IPS-NIHi11 (cell line): ENCODE data around the gene PNPLA6.

Experiments used
- DNase-seq: peaks from one replicate; pipeline ENCODE4 v3.0.0; 2012; ENCODE audit warnings: mixed read lengths, low spot score

PNPLA6 gene

GRCh38 chr19:7602935-7603497 is 67.5 kb downstream of the PNPLA6 start:
- no peak for DNase-seq

GRCh38 chr19:7603919-7604318 is 68.4 kb downstream of the PNPLA6 start:
- DNase-seq, result no peak

DNA sequence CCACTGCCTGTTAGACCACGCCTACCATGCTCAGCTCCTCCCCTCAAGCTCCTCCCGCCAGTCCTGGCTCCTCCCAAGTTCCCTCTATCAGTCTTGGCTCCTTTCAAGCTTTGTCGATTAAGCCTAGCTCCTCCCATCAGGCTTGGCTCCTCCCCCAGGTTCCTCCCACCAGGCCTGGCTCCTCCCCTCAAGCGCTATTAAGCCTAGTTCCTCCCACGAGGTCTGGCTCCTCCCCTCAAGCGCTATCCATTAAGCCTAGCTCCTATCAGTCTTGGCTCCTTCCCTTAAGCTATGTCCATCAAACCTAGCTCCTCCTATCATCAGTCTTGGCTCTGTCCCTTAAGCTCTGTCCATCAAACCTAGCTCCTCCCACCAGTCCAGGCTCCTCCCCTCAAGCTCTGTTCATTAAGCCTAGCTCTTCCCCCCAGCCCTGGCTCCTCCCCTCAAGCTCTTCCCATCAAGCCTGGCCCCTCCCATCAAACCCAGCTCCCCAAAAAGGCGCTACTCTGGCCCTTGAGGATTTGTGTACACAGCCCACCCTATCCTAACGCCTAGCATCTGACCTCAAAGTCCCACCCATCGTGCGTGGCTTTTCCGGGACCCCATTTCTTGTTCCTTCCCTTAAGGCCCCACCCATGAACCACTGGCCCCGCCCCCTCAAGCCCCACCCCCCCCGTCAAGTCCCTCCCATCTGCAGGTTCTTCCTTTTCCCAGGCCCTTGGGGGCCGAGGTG is 70.1 kb downstream of the PNPLA6 start:
- peak; percentile 83 for DNase-seq

DNA sequence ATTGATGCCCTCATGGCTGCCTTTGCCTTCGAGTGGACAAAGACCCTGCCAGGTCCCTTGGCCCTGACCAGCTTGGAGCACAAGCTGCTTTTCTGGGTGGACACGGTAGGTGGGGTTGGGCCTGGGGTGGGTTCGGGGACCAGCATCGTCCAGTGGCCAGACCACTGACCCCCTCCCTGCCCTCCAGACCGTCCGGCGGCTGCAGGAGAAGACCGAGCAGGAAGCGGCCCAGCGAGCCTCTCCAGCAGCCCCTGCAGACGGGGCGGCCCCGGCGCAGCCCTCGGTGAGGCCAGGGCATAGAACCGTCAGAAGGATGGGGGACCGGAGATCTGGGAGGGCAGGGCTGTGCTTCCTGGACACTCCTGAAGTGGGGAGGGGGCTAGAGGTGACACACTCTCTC is 70.8 kb downstream of the PNPLA6 start:
- no peak for DNase-seq

- no peak for DNase-seq
Observed at GRCh38 chr19:7607212-7607873, 71.8 kb downstream of the PNPLA6 start.

DNA sequence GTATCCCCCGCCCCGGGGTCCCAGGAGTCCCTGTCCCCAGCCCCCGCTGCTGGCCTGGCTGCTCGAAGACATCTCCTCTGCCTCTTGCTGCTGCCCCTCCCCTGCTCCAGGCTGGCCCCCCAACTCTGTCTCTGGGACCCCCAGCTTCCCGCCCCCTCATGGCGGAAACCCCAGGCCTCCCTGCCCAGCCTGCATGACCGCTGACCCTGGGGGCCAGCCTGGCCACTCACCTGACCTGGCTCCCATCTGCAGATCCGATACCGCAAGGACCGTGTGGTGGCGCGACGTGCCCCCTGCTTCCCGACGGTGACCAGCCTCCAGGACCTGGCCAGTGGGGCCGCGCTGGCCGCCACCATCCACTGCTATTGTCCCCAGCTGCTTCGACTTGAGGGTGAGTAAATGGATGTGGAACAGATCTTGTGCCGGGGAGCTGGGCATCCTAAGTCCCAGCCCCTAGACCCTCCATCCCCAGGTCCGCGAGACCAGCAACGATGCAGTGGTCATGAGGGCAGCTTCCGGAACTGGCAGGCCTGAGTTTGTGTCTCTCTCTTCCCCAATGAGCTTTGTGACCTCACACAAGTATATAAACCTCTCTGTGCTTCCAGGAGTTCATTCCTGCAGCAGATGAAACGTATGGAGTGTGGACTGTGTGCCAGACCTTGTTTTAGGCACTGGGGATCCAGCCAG is 72.5 kb downstream of the PNPLA6 start:
- no peak for DNase-seq

GRCh38 chr19:7610491-7611240 is 75.1 kb downstream of the PNPLA6 start:
- DNase-seq, result no peak
